K562 (cell line): Measurements from ENCODE around the gene CDCP1. TPM values are rescaled to one million over a fixed set of nuclear protein-coding genes. Genes with fewer than 3 reads are reported as not detected.

Source experiments
- ARID4B ChIP-seq: sonication (generic); formaldehyde crosslinking; IDR thresholded peaks from 2 replicates; pipeline ENCODE4 v1.8.0; 2022; ENCODE audit warnings: mild to moderate bottlenecking, missing genetic modification reagents
- ELF1 ChIP-seq: fragments of 200-800 bp; sonication (Bioruptor generic); IDR thresholded peaks from 2 replicates; pipeline ENCODE4 v1.6.1; 2016; ENCODE audit warnings: missing genetic modification characterization, missing compliant biosample characterization
- ETV6 ChIP-seq, 3 experiments: fragments of 150-350 bp in 1 of 3; sonication (generic) in 1 of 3; formaldehyde crosslinking in 1 of 3; IDR thresholded peaks; 2 replicates each; pipeline versions ENCODE4 v1.6.1 to v1.8.0; 2014 to 2022; ENCODE audit warnings: borderline replicate concordance in 2 of 3, low read depth in 2 of 3, antibody characterized with exemption in 1 of 3, low read length in 1 of 3, mild to moderate bottlenecking in 1 of 3, missing genetic modification reagents in 1 of 3
- HINFP ChIP-seq: fragments of 450-650 bp; conservative IDR thresholded peaks from 2 replicates; pipeline ENCODE4 v1.6.1; 2016; ENCODE audit warnings: missing genetic modification characterization, low read depth, mild to moderate bottlenecking, control low read depth, missing compliant biosample characterization
- MEF2A ChIP-seq: IDR thresholded peaks from 2 replicates; pipeline ENCODE4 v1.6.1; 2011; ENCODE audit warnings: low read depth, mild to moderate bottlenecking, low read length, moderate library complexity; ENCODE audit not compliant: control insufficient read depth
- MEF2D ChIP-seq: conservative IDR thresholded peaks from 2 replicates; pipeline ENCODE4 v1.6.1; 2016; ENCODE audit warnings: low read depth, missing genetic modification characterization, missing compliant biosample characterization
- MEIS2 ChIP-seq: fragments of 450-650 bp; IDR thresholded peaks from 2 replicates; pipeline ENCODE4 v1.6.1; 2014; ENCODE audit warnings: mild to moderate bottlenecking; ENCODE audit not compliant: partially characterized antibody
- MTA1 ChIP-seq: fragments of 450-650 bp; IDR thresholded peaks from 2 replicates; pipeline ENCODE4 v1.6.1; 2017; ENCODE audit warnings: borderline replicate concordance
- MYC ChIP-seq, 2 experiments: fragments of 250-450 bp in 1 of 2; sonication (Bioruptor Pico) in 1 of 2; IDR thresholded peaks; 2 replicates each; pipeline versions ENCODE4 v1.5.1 to v1.6.1; 2012 to 2021; ENCODE audit warnings: low read depth in 2 of 2, borderline replicate concordance in 1 of 2, improper control_type of control experiment in 1 of 2, low read length in 1 of 2, mild to moderate bottlenecking in 1 of 2, moderate library complexity in 1 of 2
- NFRKB ChIP-seq: fragments of 450-650 bp; IDR thresholded peaks from 2 replicates; pipeline ENCODE4 v1.6.1; 2016; ENCODE audit warnings: low read depth
- NR1H2 ChIP-seq: sonication (generic); formaldehyde crosslinking; IDR thresholded peaks from 2 replicates; pipeline ENCODE4 v1.4.0; 2020; ENCODE audit warnings: mild to moderate bottlenecking, missing genetic modification reagents
- OTX1 ChIP-seq: fragments of 450-650 bp; formaldehyde crosslinking; IDR thresholded peaks from 2 replicates; pipeline ENCODE4 v1.4.0; 2022; ENCODE audit warnings: mild to moderate bottlenecking
- RAD21 ChIP-seq, 2 experiments: fragments of 250-450 bp in 1 of 2; fragments of 450-650 bp in 1 of 2; sonication (Bioruptor Pico) in 1 of 2; formaldehyde crosslinking in 1 of 2; IDR thresholded peaks in 1 of 2; conservative IDR thresholded peaks in 1 of 2; 2 replicates each; pipeline versions ENCODE4 v1.4.0 to v1.8.0; 2020 to 2022; ENCODE audit warnings: mild to moderate bottlenecking in 2 of 2, moderate library complexity in 1 of 2
- RBFOX2 ChIP-seq: fragments of 200-400 bp; formaldehyde crosslinking; IDR thresholded peaks from 2 replicates; pipeline ENCODE4 v1.6.1; 2017; ENCODE audit warnings: low read depth, mild to moderate bottlenecking, low read length, moderate library complexity
- SIX5 ChIP-seq, 2 experiments: IDR thresholded peaks; 2 replicates each; pipeline ENCODE4 v1.6.1; 2011; ENCODE audit warnings: low read length in 2 of 2, borderline replicate concordance in 1 of 2, low read depth in 1 of 2, mild to moderate bottlenecking in 1 of 2, moderate library complexity in 1 of 2; ENCODE audit not compliant: insufficient read depth in 1 of 2
- SRSF9 ChIP-seq: fragments of 200-400 bp; formaldehyde crosslinking; IDR thresholded peaks from 2 replicates; pipeline ENCODE4 v1.6.1; 2017; ENCODE audit warnings: low read depth, low read length, borderline replicate concordance
- ZFX ChIP-seq: sonication (generic); formaldehyde crosslinking; IDR thresholded peaks from 2 replicates; pipeline ENCODE4 v1.8.0; 2022; ENCODE audit warnings: mild to moderate bottlenecking, missing genetic modification reagents, moderate library complexity
- ZNF354B ChIP-seq: fragments of 250-450 bp; sonication (Bioruptor Pico); IDR thresholded peaks from 2 replicates; pipeline ENCODE4 v1.4.0; 2020
- ZNF408 ChIP-seq: fragments of 250-450 bp; sonication (Bioruptor Pico); IDR thresholded peaks from 2 replicates; pipeline ENCODE4 v1.4.0; 2020; ENCODE audit warnings: low read depth, mild to moderate bottlenecking, moderate library complexity
- ZNF707 ChIP-seq: fragments of 250-450 bp; sonication (Bioruptor Pico); conservative IDR thresholded peaks from 2 replicates; pipeline ENCODE4 v1.8.0; 2022; ENCODE audit warnings: inconsistent platforms, mild to moderate bottlenecking, moderate library complexity
- ZNF77 ChIP-seq: fragments of 250-450 bp; sonication (Bioruptor Pico); IDR thresholded peaks from 2 replicates; pipeline ENCODE4 v1.5.0; 2020
- polyA plus RNA-seq, 8 experiments: library from polyadenylated mRNA; depleted of rRNA in 4 of 8; stranded (reverse) in 5 of 8; unstranded in 3 of 8; fragments of >200 nt; fragmentation: Nextera tagmentation in 2 of 8; fragmentation: Illumina TruSeq in 1 of 8; extraction: Ambion mirVana in 2 of 8; extraction: Trizol in 1 of 8; gene quantifications; 2 replicates each; pipeline versions ENCODE4 v1.2.1 to v1.2.3, GENCODE V29; 2011 to 2014; ENCODE audit warnings: inconsistent platforms in 1 of 8, missing spikeins in 1 of 8
- total RNA-seq, 7 experiments: library from RNA; depleted of rRNA in 6 of 7; stranded (reverse); fragments of >200 nt in 6 of 7; fragmentation: Illumina TruSeq in 2 of 7; extraction: Trizol in 2 of 7; gene quantifications; 2 replicates each; pipeline versions ENCODE4 v1.2.1 to v1.2.3, GENCODE V29; 2011 to 2021; ENCODE audit warnings: low replicate concordance in 1 of 7

The CDCP1 gene
- total and polyA plus RNA-seq, 9 of the 15 experiments (the other 6 are each of a cell fraction or from before 2014, with no cell fraction given) = 3.9 to 16.4 (median 5.2) TPM

- TF ChIP-seq HINFP (peak; percentile 93), NFRKB (peak; percentile 77), ZNF707 (CRISPR knock-in tag) (peak; percentile 68; the same call in 1 of the 2 replicates), OTX1 (CRISPR knock-in tag) (peak; percentile 78; the same call in 1 of the 2 replicates), MTA1 (no peak), ARID4B (CRISPR knock-in tag) (no peak), SIX5 (IDR thresholded peaks at IDR 0.05; ENCODE audit: borderline replicate concordance in 1 of 2, insufficient read depth in 1 of 2, low read depth in 1 of 2, low read length in 2 of 2) (no peak), ZNF354B (CRISPR knock-in tag) (peak; percentile 82), MYC (IDR thresholded peaks at IDR 0.05; ENCODE audit: low read depth, low read length) (no peak), MYC (CRISPR knock-in tag; IDR thresholded peaks at IDR 0.05; ENCODE audit: borderline replicate concordance, low read depth) (peak; percentile 95; the same call in 1 of the 2 replicates), ZNF77 (CRISPR knock-in tag) (0 out of 2 replicates have a peak, but pooled peaks have one; percentile 32), MEIS2 (no peak), ELF1 (tag) (no peak; the same call in 1 of the 2 replicates), MEF2A (no peak), ZNF408 (CRISPR knock-in tag) (no peak), RBFOX2 (no peak), MEF2D (tag) (peak; percentile 96), ZFX (CRISPR knock-in tag) (no peak), NR1H2 (CRISPR knock-in tag) (no peak), RAD21 (CRISPR knock-in tag; conservative IDR thresholded peaks at IDR 0.05 in 1 of 2, IDR thresholded peaks at IDR 0.05 in 1 of 2) (no peak), ETV6 (IDR thresholded peaks at IDR 0.05; ENCODE audit: borderline replicate concordance in 1 of 2, low read depth in 2 of 2, low read length in 1 of 2) (no peak), ETV6 (CRISPR knock-in tag; IDR thresholded peaks at IDR 0.05; ENCODE audit: borderline replicate concordance) (no peak), SRSF9 (no peak)
Observed at GRCh38 chr3:45054196-45054857, 91.9 kb downstream of the CDCP1 start (continued).
